ENCODE measurements around the gene MDK.
A peak's percentile ranks its signal among the peaks of the same experiment; 100 is the strongest.

The MDK gene

GRCh38 chr11:46345131-46345597, 36.3 kb upstream of the MDK start:
- TF ChIP-seq, protein P1, sequence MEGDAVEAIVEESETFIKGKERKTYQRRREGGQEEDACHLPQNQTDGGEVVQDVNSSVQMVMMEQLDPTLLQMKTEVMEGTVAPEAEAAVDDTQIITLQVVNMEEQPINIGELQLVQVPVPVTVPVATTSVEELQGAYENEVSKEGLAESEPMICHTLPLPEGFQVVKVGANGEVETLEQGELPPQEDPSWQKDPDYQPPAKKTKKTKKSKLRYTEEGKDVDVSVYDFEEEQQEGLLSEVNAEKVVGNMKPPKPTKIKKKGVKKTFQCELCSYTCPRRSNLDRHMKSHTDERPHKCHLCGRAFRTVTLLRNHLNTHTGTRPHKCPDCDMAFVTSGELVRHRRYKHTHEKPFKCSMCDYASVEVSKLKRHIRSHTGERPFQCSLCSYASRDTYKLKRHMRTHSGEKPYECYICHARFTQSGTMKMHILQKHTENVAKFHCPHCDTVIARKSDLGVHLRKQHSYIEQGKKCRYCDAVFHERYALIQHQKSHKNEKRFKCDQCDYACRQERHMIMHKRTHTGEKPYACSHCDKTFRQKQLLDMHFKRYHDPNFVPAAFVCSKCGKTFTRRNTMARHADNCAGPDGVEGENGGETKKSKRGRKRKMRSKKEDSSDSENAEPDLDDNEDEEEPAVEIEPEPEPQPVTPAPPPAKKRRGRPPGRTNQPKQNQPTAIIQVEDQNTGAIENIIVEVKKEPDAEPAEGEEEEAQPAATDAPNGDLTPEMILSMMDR (IDR thresholded peaks at IDR 0.05; ENCODE audit: low read depth, low read length), result no peak
- TF ChIP-seq MYC (IDR thresholded peaks at IDR 0.05; ENCODE audit: low read depth, low read length), result peak; percentile 42; the same call in 1 of the 2 replicates
- H3K4me3 ChIP-seq (ENCODE audit: low read depth, low read length), result peak overlapping the region; percentile 93
- DNase-seq (ENCODE audit: low read depth), result peak; percentile 93

DNA sequence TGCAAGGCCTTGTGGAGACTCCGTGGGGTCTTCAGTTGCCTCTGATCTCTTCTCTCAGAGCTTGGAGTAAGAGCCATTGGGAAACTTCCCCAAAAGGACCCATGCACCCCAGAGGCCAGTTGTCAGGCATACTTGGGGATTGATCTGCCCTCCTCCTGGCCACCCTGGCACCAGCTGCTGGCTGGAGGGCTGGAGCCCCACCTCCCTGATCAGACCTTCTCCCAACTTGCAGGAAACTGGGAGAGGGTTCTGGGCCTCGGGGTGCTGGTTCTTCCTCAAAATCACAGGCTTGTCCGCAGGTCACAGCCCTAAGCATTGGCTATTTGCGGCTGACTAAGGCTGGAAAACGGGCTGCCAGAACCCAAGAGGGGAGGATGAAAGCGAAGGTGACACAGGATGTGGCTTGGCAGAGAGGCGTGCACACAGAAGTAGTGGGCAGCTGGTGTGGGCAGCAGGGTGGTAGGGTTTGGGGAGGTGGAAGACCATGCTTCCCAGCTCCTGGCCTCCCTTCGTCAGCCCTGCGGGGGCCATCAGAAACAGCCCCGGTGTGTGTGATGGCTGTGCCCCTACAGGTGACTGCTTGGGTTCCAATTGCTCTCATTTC, 35.5 kb upstream of the MDK start:
- TF ChIP-seq POLR2A (IDR thresholded peaks at IDR 0.05; ENCODE audit: extremely low read depth, insufficient read length) (no peak), MAX (IDR thresholded peaks at IDR 0.05; ENCODE audit: low read depth, low read length) (no peak), MYC (IDR thresholded peaks at IDR 0.05; ENCODE audit: low read depth, low read length) (no peak)
- TF ChIP-seq, protein P1 (IDR thresholded peaks at IDR 0.05; ENCODE audit: low read depth, low read length), result no peak
- peak overlapping the region; percentile 93 for H3K4me3 ChIP-seq (ENCODE audit: low read depth, low read length)
- peak; percentile 71 for DNase-seq (ENCODE audit: low read depth)

GRCh38 chr11:46346886-46347636, 34.4 kb upstream of the MDK start, which contains the start of gene DGKZ:
Gene DGKZ, plus strand, starts transcription at chr11:46347463. Its CDS starts 197 bp downstream, at chr11:46347660.
- TF ChIP-seq POLR2A (IDR thresholded peaks at IDR 0.05; ENCODE audit: extremely low read depth, insufficient read length) (peak; percentile 51), MYC (IDR thresholded peaks at IDR 0.05; ENCODE audit: low read depth, low read length) (peak; percentile 42), MAX (IDR thresholded peaks at IDR 0.05; ENCODE audit: low read depth, low read length) (peak; percentile 44; the same call in 1 of the 2 replicates)
- TF ChIP-seq, protein P1 (IDR thresholded peaks at IDR 0.05; ENCODE audit: low read depth, low read length), result peak; percentile 15
- peak; percentile 89 for DNase-seq (ENCODE audit: low read depth)
- H3K4me3 ChIP-seq (ENCODE audit: low read depth, low read length), result peak within 1 kb of the TSS; percentile 93

GRCh38 chr11:46347637-46348311, 33.7 kb upstream of the MDK start:
- DNase-seq (ENCODE audit: low read depth), result no peak
- peak overlapping the region; percentile 70 for H3K4me3 ChIP-seq (ENCODE audit: low read depth, low read length)
- TF ChIP-seq MAX (IDR thresholded peaks at IDR 0.05; ENCODE audit: low read depth, low read length) (no peak), POLR2A (IDR thresholded peaks at IDR 0.05; ENCODE audit: extremely low read depth, insufficient read length) (no peak), MYC (IDR thresholded peaks at IDR 0.05; ENCODE audit: low read depth, low read length) (no peak)
- TF ChIP-seq, protein P1 (IDR thresholded peaks at IDR 0.05; ENCODE audit: low read depth, low read length), result no peak

DNA sequence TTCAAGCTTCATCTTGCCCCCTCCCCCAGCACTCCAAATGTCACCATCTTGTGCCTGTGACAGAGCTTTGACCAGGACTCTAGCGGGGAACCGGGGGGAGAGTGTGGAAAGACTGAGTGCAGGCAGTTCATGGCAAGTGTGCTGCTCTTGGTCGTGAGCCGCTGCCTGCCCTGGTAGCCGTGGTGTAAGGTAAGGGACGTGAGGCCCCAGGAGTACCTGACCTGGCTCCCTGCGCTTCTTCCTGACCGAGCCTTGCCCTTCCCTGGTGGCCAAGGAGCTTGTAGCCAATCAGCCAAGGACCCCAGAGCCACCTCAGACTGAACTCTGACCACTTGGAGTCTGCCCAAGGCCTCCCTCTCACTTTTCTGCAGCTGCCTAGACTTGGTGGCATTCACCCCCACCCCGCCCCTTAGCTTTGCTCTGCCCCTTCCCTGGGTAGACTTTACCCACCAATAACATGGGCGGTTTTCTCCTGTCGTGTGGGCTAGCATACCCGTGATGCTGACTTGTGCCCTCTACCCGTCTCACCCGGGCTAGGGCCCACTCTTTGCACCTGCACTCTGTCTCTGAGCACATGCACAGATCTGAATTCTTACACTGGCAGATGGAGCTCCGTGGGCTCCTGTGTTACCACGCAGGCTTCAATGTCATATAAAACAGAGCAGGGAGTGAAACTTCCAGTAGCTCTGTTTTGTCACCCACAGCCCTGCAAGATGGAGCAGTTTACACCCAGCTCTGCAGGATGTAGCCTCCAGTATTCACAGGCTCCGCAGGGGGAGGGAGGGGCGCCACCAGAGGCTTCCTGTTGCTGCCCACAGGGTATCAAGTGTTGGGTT, 32.7 kb upstream of the MDK start:
- TF ChIP-seq, protein P1 (IDR thresholded peaks at IDR 0.05; ENCODE audit: low read depth, low read length), result no peak
- TF ChIP-seq MYC (IDR thresholded peaks at IDR 0.05; ENCODE audit: low read depth, low read length) (no peak), MAX (IDR thresholded peaks at IDR 0.05; ENCODE audit: low read depth, low read length) (no peak), POLR2A (IDR thresholded peaks at IDR 0.05; ENCODE audit: extremely low read depth, insufficient read length) (no peak)
- peak overlapping the region; percentile 70 for H3K4me3 ChIP-seq (ENCODE audit: low read depth, low read length)
- peak; percentile 76 for DNase-seq (ENCODE audit: low read depth)

Measured in NB4 (cell line).